K562 (cell line): ENCODE results near the gene SMIM23. TPM values are rescaled to one million over a fixed set of nuclear protein-coding genes. Genes with fewer than 3 reads are reported as not detected.

Experiments used
- ATAC-seq: fragments of 200-7000 bp; cut with Tn5 transposase; 3 replicates; pipeline ENCODE4 v1.9.1; 2020; ENCODE audit warnings: moderate library complexity
- BruUV-seq: library from RNA; stranded (reverse); fragments of 400-500 nt; replicated peaks from 2 replicates; lab custom pipeline; 2021; lab: Mats Ljungman, UMichigan
- CTCF ChIA-PET: fragments of 300-600 bp; formaldehyde crosslinking; extraction: SDS; loops from one replicate; lab custom pipeline; 2021; ENCODE audit warnings: low intra/inter-chr PET ratio; lab: Yijun Ruan, JAX
- POLR2A ChIA-PET: fragments of 300-600, 350-650 bp; sonication (Branson Sonifier 250); formaldehyde crosslinking; extraction: SDS; loops from one replicate; lab custom pipeline; 2021; ENCODE audit warnings: antibody characterized with exemption, inconsistent platforms; lab: Yijun Ruan, JAX
- DNase-seq, 4 experiments: peaks; one replicate each; pipeline versions ENCODE4 v3.0.0 to v3.0.0-alpha.2; 2011 to 2018; ENCODE audit warnings: low spot score in 3 of 4, mixed read lengths in 3 of 4; ENCODE audit errors: extremely low read depth in 1 of 4
- FAIRE-seq: peaks from 2 replicates; lab custom pipeline; 2011; peaks lifted over from hg19 to GRCh38; lab: Jason Lieb, UNC
- H2AFZ ChIP-seq: 2 replicates; pipeline ENCODE4 v1.6.0; 2011; ENCODE audit warnings: low read depth, low read length, control low read depth, inconsistent platforms
- H3K27ac ChIP-seq: fragments of 200-600 bp; 3 replicates; pipeline ENCODE4 v1.8.0; 2011; ENCODE audit warnings: low read depth, mild to moderate bottlenecking, control low read depth, inconsistent platforms, low read length, moderate library complexity, mixed read lengths; ENCODE audit errors: extremely low read depth
- H3K27me3 ChIP-seq, 2 experiments: fragments of 300-600 bp in 1 of 2; 2 replicates in 1 of 2; 3 replicates in 1 of 2; pipeline versions ENCODE4 v1.6.0 to v1.8.0; 2011; ENCODE audit warnings: inconsistent platforms in 2 of 2, low read length in 2 of 2, mild to moderate bottlenecking in 1 of 2, mixed read lengths in 1 of 2, moderate library complexity in 1 of 2; ENCODE audit not compliant: control insufficient read depth in 2 of 2, insufficient read depth in 2 of 2
- H3K36me3 ChIP-seq: fragments of 300-600 bp; 3 replicates; pipeline ENCODE4 v1.8.0; 2011; ENCODE audit warnings: mild to moderate bottlenecking, low read length, inconsistent platforms; ENCODE audit not compliant: control insufficient read depth, insufficient read depth
- H3K4me1 ChIP-seq, 2 experiments: fragments of 200-600 bp in 1 of 2; replicated peaks in 1 of 2; 2 replicates in 1 of 2; 3 replicates in 1 of 2; pipeline versions ENCODE4 v1.5.1 to v1.8.0; 2011; ENCODE audit warnings: inconsistent platforms in 2 of 2, low read length in 2 of 2, mild to moderate bottlenecking in 1 of 2, mixed read lengths in 1 of 2, moderate library complexity in 1 of 2; ENCODE audit not compliant: control insufficient read depth in 2 of 2, insufficient read depth in 2 of 2
- H3K4me2 ChIP-seq: 2 replicates; pipeline ENCODE4 v1.6.1; 2011; ENCODE audit warnings: low read length, control low read depth, inconsistent platforms, mixed read lengths; ENCODE audit not compliant: insufficient read depth
- H3K4me3 ChIP-seq: fragments of 200-600 bp; sonication (generic), shearing (Covaris generic); 2 replicates; pipeline ENCODE4 v1.5.1; 2016; ENCODE audit warnings: control low read depth, inconsistent platforms
- H3K79me2 ChIP-seq: fragments of 200-600 bp; 3 replicates; pipeline ENCODE4 v1.8.0; 2011; ENCODE audit warnings: low read length, inconsistent platforms; ENCODE audit not compliant: control insufficient read depth, insufficient read depth
- H3K9ac ChIP-seq, 2 experiments: 2 replicates each; pipeline versions ENCODE4 v1.6.0 to v1.6.1; 2011; ENCODE audit warnings: low read depth in 2 of 2, low read length in 2 of 2, control low read depth in 1 of 2, inconsistent platforms in 1 of 2, mild to moderate bottlenecking in 1 of 2, mixed read lengths in 1 of 2; ENCODE audit not compliant: insufficient read depth in 1 of 2
- H3K9me1 ChIP-seq: one replicate; pipeline ENCODE4 v1.6.0; 2011; ENCODE audit warnings: inconsistent platforms, mild to moderate bottlenecking, low read length, moderate library complexity; ENCODE audit not compliant: control insufficient read depth, insufficient read depth
- H3K9me3 ChIP-seq: replicated peaks from 2 replicates; pipeline ENCODE4 v1.5.1; 2011; ENCODE audit warnings: low read depth, low read length, inconsistent platforms; ENCODE audit not compliant: control insufficient read depth, insufficient read depth
- H4K20me1 ChIP-seq: replicated peaks from 2 replicates; pipeline ENCODE4 v1.6.1; 2011; ENCODE audit warnings: low read length, inconsistent platforms, mixed read lengths; ENCODE audit not compliant: control insufficient read depth, insufficient read depth
- BRD9 ChIP-seq: fragments of 450-650 bp; IDR thresholded peaks from 2 replicates; pipeline ENCODE4 v1.6.1; 2018; ENCODE audit warnings: low read depth; ENCODE audit not compliant: partially characterized antibody
- CXXC5 ChIP-seq: fragments of 250-450 bp; sonication (Bioruptor Pico); IDR thresholded peaks from 2 replicates; pipeline ENCODE4 v1.8.0; 2022; ENCODE audit warnings: inconsistent platforms, mild to moderate bottlenecking, moderate library complexity
- KDM4B ChIP-seq, 2 experiments: fragments of 450-650 bp in 1 of 2; sonication (generic) in 1 of 2; IDR thresholded peaks; 2 replicates each; pipeline ENCODE4 v1.6.1; 2016 to 2017; ENCODE audit warnings: borderline replicate concordance in 2 of 2, antibody characterized with exemption in 1 of 2, low read depth in 1 of 2, mild to moderate bottlenecking in 1 of 2
- KLF16 ChIP-seq: IDR thresholded peaks from 2 replicates; pipeline ENCODE4 v1.6.1; 2016; ENCODE audit warnings: antibody characterized with exemption
- KLF6 ChIP-seq: fragments of 250-450 bp; sonication (Bioruptor Pico); IDR thresholded peaks from 2 replicates; pipeline ENCODE4 v1.4.0; 2020; ENCODE audit warnings: mild to moderate bottlenecking, moderate library complexity, borderline replicate concordance
- LARP7 ChIP-seq: fragments of 450-650 bp; IDR thresholded peaks from 2 replicates; pipeline ENCODE4 v1.6.1; 2016
- MLX ChIP-seq, 2 experiments: fragments of 450-650 bp in 1 of 2; sonication (generic) in 1 of 2; formaldehyde crosslinking; conservative IDR thresholded peaks; 2 replicates each; pipeline versions ENCODE4 v1.4.0 to v1.8.1; 2020 to 2022; ENCODE audit warnings: mild to moderate bottlenecking in 1 of 2, missing genetic modification reagents in 1 of 2
- NFRKB ChIP-seq: fragments of 450-650 bp; IDR thresholded peaks from 2 replicates; pipeline ENCODE4 v1.6.1; 2016; ENCODE audit warnings: low read depth
- PREB ChIP-seq: sonication (generic); formaldehyde crosslinking; IDR thresholded peaks from 2 replicates; pipeline ENCODE4 v1.8.1; 2023; ENCODE audit warnings: mild to moderate bottlenecking, missing genetic modification reagents
- RBFOX2 ChIP-seq: fragments of 200-400 bp; formaldehyde crosslinking; IDR thresholded peaks from 2 replicates; pipeline ENCODE4 v1.6.1; 2017; ENCODE audit warnings: low read depth, mild to moderate bottlenecking, low read length, moderate library complexity
- SMAD1 ChIP-seq: fragments of 150-350 bp; IDR thresholded peaks from 2 replicates; pipeline ENCODE4 v1.6.1; 2014; ENCODE audit warnings: low read length, low read depth; ENCODE audit not compliant: partially characterized antibody
- TARDBP ChIP-seq: fragments of 450-650 bp; IDR thresholded peaks from 2 replicates; pipeline ENCODE4 v1.6.1; 2016
- ZBTB5 ChIP-seq: fragments of 450-650 bp; IDR thresholded peaks from 2 replicates; pipeline ENCODE4 v1.6.1; 2017; ENCODE audit warnings: antibody characterized with exemption
- ZFP91 ChIP-seq: sonication (generic); formaldehyde crosslinking; IDR thresholded peaks from 2 replicates; pipeline ENCODE4 v1.8.0; 2022; ENCODE audit warnings: mild to moderate bottlenecking, missing genetic modification reagents
- ZNF165 ChIP-seq: fragments of 250-450 bp; sonication (Bioruptor Pico); IDR thresholded peaks from 2 replicates; pipeline ENCODE4 v1.4.0; 2020; ENCODE audit warnings: borderline replicate concordance
- ZNF184 ChIP-seq: sonication (generic); formaldehyde crosslinking; IDR thresholded peaks from 2 replicates; pipeline ENCODE4 v1.5.0; 2020; ENCODE audit warnings: missing genetic modification reagents
- ZNF395 ChIP-seq: fragments of 200-800 bp; sonication (Bioruptor generic); IDR thresholded peaks from 2 replicates; pipeline ENCODE4 v1.6.1; 2017; ENCODE audit warnings: missing genetic modification characterization, missing compliant biosample characterization
- WGBS: fragments of 100-300 bp; shearing (Covaris generic); methylation state at CpG from one replicate; pipeline ENCODE4 v1.1.6; 2016; ENCODE audit warnings: low coverage, mixed read lengths; ENCODE audit not compliant: insufficient coverage; ENCODE audit errors: missing lambda C conversion rate; 5-methylcytosine and 5-hydroxymethylcytosine counted together
- in situ Hi-C: fragments of 300-500 bp; cut with MboI; formaldehyde crosslinking; loops from 4 replicates; pipeline ENCODE4 v1.15.0; 2018; ENCODE audit warnings: inconsistent platforms, mixed read lengths
- intact Hi-C: fragments of 100-400 bp; cut with micrococcal nuclease; formaldehyde crosslinking; loops from 2 replicates; pipeline ENCODE4 v1.14.2; 2022
- polyA plus RNA-seq, 8 experiments: library from polyadenylated mRNA; depleted of rRNA in 4 of 8; stranded (reverse) in 5 of 8; unstranded in 3 of 8; fragments of >200 nt; fragmentation: Nextera tagmentation in 2 of 8; fragmentation: Illumina TruSeq in 1 of 8; extraction: Ambion mirVana in 2 of 8; extraction: Trizol in 1 of 8; gene quantifications; 2 replicates each; pipeline versions ENCODE4 v1.2.1 to v1.2.3, GENCODE V29; 2011 to 2014; ENCODE audit warnings: inconsistent platforms in 1 of 8, missing spikeins in 1 of 8
- total RNA-seq, 7 experiments: library from RNA; depleted of rRNA in 6 of 7; stranded (reverse); fragments of >200 nt in 6 of 7; fragmentation: Illumina TruSeq in 2 of 7; extraction: Trizol in 2 of 7; gene quantifications; 2 replicates each; pipeline versions ENCODE4 v1.2.1 to v1.2.3, GENCODE V29; 2011 to 2021; ENCODE audit warnings: low replicate concordance in 1 of 7

SMIM23 gene
- total and polyA plus RNA-seq, 9 of the 15 experiments (the other 6 are each of a cell fraction or from before 2014, with no cell fraction given) = not detected

- TF ChIP-seq RBFOX2 (no peak), KLF6 (CRISPR knock-in tag) (no peak), CXXC5 (CRISPR knock-in tag) (no peak), BRD9 (no peak), KDM4B (IDR thresholded peaks at IDR 0.05; ENCODE audit: borderline replicate concordance in 2 of 2, low read depth in 1 of 2) (no peak), ZNF184 (CRISPR knock-in tag) (no peak), KLF16 (no peak), SMAD1 (no peak), PREB (CRISPR knock-in tag) (no peak), ZBTB5 (no peak), NFRKB (no peak), LARP7 (no peak), ZNF395 (CRISPR knock-in tag) (no peak), TARDBP (no peak), ZNF165 (CRISPR knock-in tag) (no peak), ZFP91 (CRISPR knock-in tag) (no peak), MLX (CRISPR knock-in tag; conservative IDR thresholded peaks at IDR 0.05) (no peak)
- TF ChIP-seq, all 486 proteins: peak for 0
- H3K9me3 ChIP-seq = no peaks in the 10 kb centered on the region
- no peaks in the 10 kb centered on the region for H3K9me1 ChIP-seq
- no peak overlapping the region for H3K9ac ChIP-seq
- no peak overlapping the region for H3K4me2 ChIP-seq
- no peaks in the 10 kb centered on the region for H3K79me2 ChIP-seq
- no peak for ATAC-seq
- WGBS = 3% methylated on average over 11 of the region's 11 CpGs
- H3K27me3 ChIP-seq = peaks cover 11 to 25% of the 10 kb centered on the region in 2 experiments; a peak in 3 of 5 replicates
- H3K27ac ChIP-seq = no peak overlapping the region
- H4K20me1 ChIP-seq = no peaks in the 10 kb centered on the region
- no peak for FAIRE-seq
- H3K36me3 ChIP-seq = no peaks in the 10 kb centered on the region
- H3K4me1 ChIP-seq = no peaks in the 10 kb centered on the region
- no TSS peak for BruUV-seq
- no peak for DNase-seq
- no peak overlapping the region for H2AFZ ChIP-seq
- in situ Hi-C loops = no loop called here
- ChIA-PET CTCF (no interaction called here), POLR2A (no interaction called here)
- H3K4me3 ChIP-seq = no peak overlapping the region
- intact Hi-C loops = no loop called here
These were observed 23.5 kb upstream of the SMIM23 start for GRCh38 chr5:171762021-171762608.
